Kidney (tissue), 22 donors: ENCODE results near the gene ZMYM2. TPM values are rescaled to one million over a fixed set of nuclear protein-coding genes. Genes with fewer than 3 reads are reported as not detected.

Experiments used
- DNase-seq, 5 donors: peaks; one replicate each; pipeline ENCODE4 v3.0.0-alpha.2; 2013 to 2020
- FAIRE-seq: peaks from 2 replicates; lab custom pipeline; 2012; peaks lifted over from hg19 to GRCh38; lab: Jason Lieb, UNC
- H3K27ac ChIP-seq, 2 donors: one replicate each; pipeline ENCODE4 v1.7.0; 2013; ENCODE audit warnings: low read depth in 2 of 2, low read length in 2 of 2, inconsistent platforms in 1 of 2
- H3K27me3 ChIP-seq: one replicate; pipeline ENCODE4 v1.7.1; 2013; ENCODE audit warnings: low read length, inconsistent platforms; ENCODE audit not compliant: control insufficient read depth, insufficient read depth
- H3K36me3 ChIP-seq, 3 donors: one replicate each; pipeline versions ENCODE4 v1.7.0 to v1.7.1; 2013; ENCODE audit warnings: low read length in 3 of 3, control low read depth in 1 of 3, inconsistent platforms in 1 of 3; ENCODE audit not compliant: insufficient read depth in 3 of 3, control insufficient read depth in 2 of 3
- H3K4me1 ChIP-seq, 3 donors: one replicate each; pipeline versions ENCODE4 v1.7.0 to v1.7.1; 2013; ENCODE audit warnings: low read length in 3 of 3, inconsistent platforms in 1 of 3, low read depth in 1 of 3; ENCODE audit not compliant: control insufficient read depth in 2 of 3, insufficient read depth in 2 of 3
- H3K4me3 ChIP-seq, 3 donors: one replicate each; pipeline versions ENCODE4 v1.7.0 to v1.8.1; 2013; ENCODE audit warnings: low read length in 3 of 3, control low read depth in 1 of 3, inconsistent platforms in 1 of 3
- H3K9ac ChIP-seq, 3 donors: one replicate each; pipeline versions ENCODE4 v1.7.0 to v1.7.1; 2013; ENCODE audit warnings: low read length in 3 of 3, control low read depth in 1 of 3, inconsistent platforms in 1 of 3
- H3K9me3 ChIP-seq, 3 donors: one replicate each; pipeline versions ENCODE4 v1.7.0 to v1.7.1; 2013; ENCODE audit warnings: low read length in 3 of 3, control low read depth in 1 of 3, inconsistent platforms in 1 of 3; ENCODE audit not compliant: control insufficient read depth in 2 of 3, insufficient read depth in 1 of 3
- intact Hi-C: fragments of 100-400 bp; cut with DNase I; formaldehyde crosslinking; loops from one replicate; pipeline ENCODE4 v1.11.1; 2022
- long read RNA-seq, 10 donors: library from polyadenylated mRNA in 1 of 10; unstranded in 1 of 10; transcript quantifications; one replicate each; pipeline ENCODE4 v2.0.0 and lab custom pipeline, GENCODE V29; 2021 to 2026
- polyA plus RNA-seq: library from polyadenylated mRNA; stranded (reverse); fragments of 350-450 nt; fragmentation: Illumina TruSeq; extraction: RNeasy Lipid Tissue Mini Kit (QIAGEN cat#74804); gene quantifications from one replicate; pipeline ENCODE4 v1.2.3, GENCODE V29; 2014; ENCODE audit warnings: low read depth, low replicate concordance; ENCODE audit not compliant: insufficient read depth
- total RNA-seq: library from RNA; stranded (reverse); fragmentation: NEBNext Ultra II Directional; extraction: Animal tissue kit (Norgen Biotek cat#: 25700); gene quantifications from one replicate; pipeline ENCODE4 v1.2.1, GENCODE V29; 2021
- TF ChIP-seq, protein P1 (sequence below): IDR thresholded peaks from 3 replicates; pipeline ENCODE4 v1.5.1; 2012; ENCODE audit warnings: mild to moderate bottlenecking, moderate library complexity, borderline replicate concordance; ENCODE audit not compliant: insufficient read depth; ENCODE audit errors: extremely low read depth
- donor health status: control.
- donor health status: control.
- donor health status: control.
- donor health status: control.
- donor health status: control.
- donor health status: DM: yes; HTN: yes; CAD: no.
- donor health status: Normal renal cell carcinoma (clear cell type).

ZMYM2 gene
- total RNA-seq (81.3 TPM), polyA plus RNA-seq (22.7 TPM)
- long read RNA-seq, donor 1, partial matches to known transcripts = 6 of 6 reads
- long read RNA-seq, donor 1, other reads (novel, unspliced or antisense) = 0 of 6 reads
- long read RNA-seq, donor 2 = 0 reads
- long read RNA-seq, donor 3 = 0 reads
- long read RNA-seq, donor 4, partial matches to known transcripts = 5 of 5 reads
- long read RNA-seq, donor 4, other reads (novel, unspliced or antisense) = 0 of 5 reads
- long read RNA-seq, donor 5 = 0 reads
- long read RNA-seq, donor 6 = 0 reads
- long read RNA-seq, donor 7, partial matches to known transcripts = 5 of 14 reads
- long read RNA-seq, donor 7, other reads (novel, unspliced or antisense) = 9 of 14 reads
- long read RNA-seq, donor 8 = 0 reads
- long read RNA-seq, donor 9 = 0 reads
- long read RNA-seq, donor 10, partial matches to known transcripts = 7 of 7 reads
- long read RNA-seq, donor 10, other reads (novel, unspliced or antisense) = 0 of 7 reads

DNA sequence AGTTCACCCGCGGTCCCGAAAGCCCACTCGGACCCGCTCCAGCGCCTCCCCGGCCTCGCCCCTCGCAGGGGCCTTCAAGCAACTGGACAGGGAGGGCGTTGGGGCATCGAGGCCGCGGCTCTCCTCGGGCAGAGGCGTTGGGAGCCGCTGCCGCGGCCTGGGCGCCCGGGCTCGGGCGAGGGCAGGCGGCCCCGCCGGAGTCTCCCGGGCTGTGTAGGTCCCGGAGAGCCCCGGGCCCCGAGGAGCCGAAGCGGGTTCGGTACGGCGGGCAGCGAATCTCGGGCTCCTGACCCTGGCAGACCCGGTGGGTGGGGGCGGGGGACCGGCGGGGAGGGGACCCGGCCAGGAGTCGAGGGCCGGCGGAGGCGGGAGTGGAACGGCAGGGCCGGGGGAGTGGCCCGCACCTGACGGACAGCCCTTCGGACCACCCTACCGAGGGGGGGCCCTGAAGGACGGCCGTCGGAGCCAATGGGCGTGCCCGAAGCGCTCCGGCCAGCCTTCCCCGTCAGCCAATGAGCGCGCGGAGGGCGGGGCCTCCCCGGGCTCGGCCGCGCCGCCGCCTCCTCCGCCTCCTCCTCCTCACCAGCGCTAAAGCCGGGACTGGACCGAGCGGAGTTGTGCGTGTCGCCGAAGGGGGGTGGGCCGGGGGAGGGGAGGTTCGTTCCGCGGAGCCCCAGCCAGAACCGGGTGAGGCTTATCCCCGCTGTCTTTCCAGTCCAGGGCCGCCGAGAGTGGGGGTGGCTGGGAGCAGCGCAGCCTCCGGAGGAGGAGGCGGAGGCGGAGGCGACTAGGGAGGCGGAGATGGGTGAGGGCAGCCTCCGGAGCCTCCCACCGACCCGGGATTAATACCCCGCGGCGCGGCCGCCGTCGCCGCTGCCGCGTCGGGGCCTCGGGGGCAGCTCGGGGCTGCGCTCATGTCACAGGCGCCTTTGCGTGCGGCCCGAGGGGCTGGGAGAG lies at the start of gene ZMYM2:
TSS of gene ZMYM2 (plus strand) at position 573 of the 957 bp plus-strand sequence. CDS start 34,346 bp downstream, outside the sequence.
- DNase-seq (peak; percentile 98 to 100 (median 99)), FAIRE-seq (no peak)
- peak within 1 kb of the TSS; percentile 79 to 89 (median 84) for H3K4me3 ChIP-seq
- peak within 1 kb of the TSS; percentile 76 to 97 (median 91) for H3K9ac ChIP-seq
- H3K4me1 ChIP-seq = peaks cover 5 to 16% (median 15%) of the 10 kb centered on the region in 3 donors
- H3K27ac ChIP-seq = peak within 1 kb of the TSS; percentile 96 to 98
- no peaks in the 10 kb centered on the region for H3K9me3 ChIP-seq
- TF ChIP-seq, protein P1, sequence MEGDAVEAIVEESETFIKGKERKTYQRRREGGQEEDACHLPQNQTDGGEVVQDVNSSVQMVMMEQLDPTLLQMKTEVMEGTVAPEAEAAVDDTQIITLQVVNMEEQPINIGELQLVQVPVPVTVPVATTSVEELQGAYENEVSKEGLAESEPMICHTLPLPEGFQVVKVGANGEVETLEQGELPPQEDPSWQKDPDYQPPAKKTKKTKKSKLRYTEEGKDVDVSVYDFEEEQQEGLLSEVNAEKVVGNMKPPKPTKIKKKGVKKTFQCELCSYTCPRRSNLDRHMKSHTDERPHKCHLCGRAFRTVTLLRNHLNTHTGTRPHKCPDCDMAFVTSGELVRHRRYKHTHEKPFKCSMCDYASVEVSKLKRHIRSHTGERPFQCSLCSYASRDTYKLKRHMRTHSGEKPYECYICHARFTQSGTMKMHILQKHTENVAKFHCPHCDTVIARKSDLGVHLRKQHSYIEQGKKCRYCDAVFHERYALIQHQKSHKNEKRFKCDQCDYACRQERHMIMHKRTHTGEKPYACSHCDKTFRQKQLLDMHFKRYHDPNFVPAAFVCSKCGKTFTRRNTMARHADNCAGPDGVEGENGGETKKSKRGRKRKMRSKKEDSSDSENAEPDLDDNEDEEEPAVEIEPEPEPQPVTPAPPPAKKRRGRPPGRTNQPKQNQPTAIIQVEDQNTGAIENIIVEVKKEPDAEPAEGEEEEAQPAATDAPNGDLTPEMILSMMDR = no peak
- no peaks in the 10 kb centered on the region for H3K27me3 ChIP-seq
- peaks cover 0 to 6% (median 5%) of the 10 kb centered on the region in 3 donors for H3K36me3 ChIP-seq
- intact Hi-C loops = no loop called here

DNA sequence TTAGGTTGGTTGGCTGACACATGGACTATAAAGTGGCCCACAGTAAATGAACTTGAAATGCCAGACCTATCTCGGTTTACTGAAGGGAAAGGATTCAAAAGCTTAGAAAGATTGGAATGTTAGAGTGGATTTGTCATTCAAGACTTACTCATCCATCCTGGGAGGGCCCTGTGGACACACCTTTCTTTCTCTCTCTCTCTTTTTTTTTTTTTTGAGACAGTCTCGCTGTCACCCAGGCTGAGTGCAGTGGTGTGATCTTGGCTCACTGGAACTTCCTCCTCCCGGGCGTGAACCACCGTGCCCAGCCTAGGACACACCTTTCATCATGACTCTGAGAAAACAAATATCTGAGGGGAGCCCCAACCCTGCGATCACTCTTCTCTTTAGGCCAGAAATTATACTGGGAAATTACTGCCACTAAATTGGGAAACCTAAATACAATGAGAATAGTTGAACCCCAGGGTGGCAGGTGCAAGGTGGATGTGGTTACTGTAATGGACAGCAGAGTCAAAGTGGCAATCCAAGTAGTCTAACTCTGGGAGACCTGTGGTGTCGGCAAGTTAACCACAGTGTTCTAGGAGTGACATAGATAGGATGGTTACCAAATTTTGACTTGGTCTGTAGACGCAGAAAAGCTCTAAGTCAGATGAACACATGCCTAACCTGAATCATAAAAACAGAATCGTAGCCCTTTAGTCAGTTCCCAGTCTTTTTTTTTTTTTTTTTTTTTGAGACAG lies 48.0 kb upstream of the ZMYM2 start:
- H3K4me1 ChIP-seq = no peaks in the 10 kb centered on the region
- H3K27me3 ChIP-seq = no peaks in the 10 kb centered on the region
- FAIRE-seq (no peak), DNase-seq (no peak)
- intact Hi-C loops = no loop called here
- no peak overlapping the region for H3K9ac ChIP-seq
- H3K4me3 ChIP-seq = no peak overlapping the region
- H3K9me3 ChIP-seq = no peaks in the 10 kb centered on the region
- no peak overlapping the region for H3K27ac ChIP-seq
- TF ChIP-seq, protein P1 = no peak
- no peaks in the 10 kb centered on the region for H3K36me3 ChIP-seq

DNA sequence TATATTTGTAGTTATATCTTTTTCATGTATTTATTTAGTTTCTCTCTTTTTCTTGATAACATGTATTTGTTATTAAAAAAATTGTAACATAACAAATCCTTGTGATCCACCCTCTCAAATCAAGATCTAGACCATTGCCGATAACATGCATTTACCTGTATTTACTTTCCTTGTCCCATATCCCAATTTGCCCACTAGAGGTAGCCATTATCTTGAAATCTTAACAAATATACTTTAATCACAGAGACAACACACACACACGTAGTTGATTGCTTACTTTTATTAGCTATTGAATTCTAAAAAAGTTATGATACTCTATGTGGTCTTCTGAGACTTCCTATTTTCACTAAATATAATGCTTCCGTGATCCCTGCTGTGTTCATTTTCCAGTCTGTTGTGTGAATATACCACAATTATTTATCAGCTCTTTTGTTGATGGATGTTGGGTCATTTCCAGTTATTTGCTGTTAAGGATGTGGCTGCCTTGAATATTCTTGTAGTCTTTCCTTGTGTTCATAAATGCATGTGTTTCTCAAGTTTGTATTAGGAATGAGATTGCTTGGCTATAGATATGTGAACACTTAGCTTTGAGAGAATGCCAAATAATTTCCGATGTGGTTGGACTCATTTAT lies 31.3 kb upstream of the ZMYM2 start:
- Histone ChIP-seq H3K27me3 (no peaks in the 10 kb centered on the region), H3K9ac (no peak overlapping the region), H3K36me3 (no peaks in the 10 kb centered on the region), H3K9me3 (no peaks in the 10 kb centered on the region), H3K4me1 (no peaks in the 10 kb centered on the region), H3K27ac (no peak overlapping the region), H3K4me3 (no peak overlapping the region)
- intact Hi-C loops = no loop called here
- DNase-seq = peak in 2 of 5 donors; percentile 20 to 45
- TF ChIP-seq, protein P1 = peak; percentile 46
- FAIRE-seq = peak; percentile 89
